Stimulated activated CD4-positive, alpha-beta T cell treated with anti-CD3 and anti-CD28 coated beads, TNF-alpha, amount 100 ng/mL, for 4 hours (primary cell): ENCODE measurements around the gene ENSA.
A peak's percentile ranks its signal among the peaks of the same experiment; 100 is the strongest.
"Not testable (repeated sequence)": the region's sequence is repeated elsewhere in the genome, so short reads cannot be mapped to it uniquely, and the experiment has no call there.

Source experiments
- DNase-seq, 3 experiments: peaks; one replicate each; pipeline ENCODE4 v3.0.0-alpha.2; 2020; ENCODE audit warnings: low read depth in 3 of 3

Gene ENSA

GRCh38 chr1:150580966-150581365, 48.4 kb downstream of the ENSA start:
- DNase-seq, result not testable (repeated sequence)

- no peak for DNase-seq
Measured at GRCh38 chr1:150579945-150580642, 49.3 kb downstream of the ENSA start.

GRCh38 chr1:150579110-150579944, 50.1 kb downstream of the ENSA start, which contains the start of gene MCL1:
Gene MCL1 (minus strand): TSS chr1:150579610. CDS start chr1:150579530, 80 bp downstream.
- DNase-seq, result peak; percentile 62 to 73 (median 72)

GRCh38 chr1:150578272-150579109, 50.9 kb downstream of the ENSA start:
- peak in 1 of 3 experiments; percentile 40 for DNase-seq

- no peak for DNase-seq
Measured at GRCh38 chr1:150577557-150578271, 51.7 kb downstream of the ENSA start.

- no peak for DNase-seq
Measured at GRCh38 chr1:150576794-150577556, 52.4 kb downstream of the ENSA start.

- no peak for DNase-seq
Measured at GRCh38 chr1:150576367-150576711, 53.1 kb downstream of the ENSA start.

- no peak for DNase-seq
Measured at GRCh38 chr1:150575518-150576366, 53.7 kb downstream of the ENSA start.

GRCh38 chr1:150575072-150575489, 54.3 kb downstream of the ENSA start:
- DNase-seq, result no peak

GRCh38 chr1:150574260-150575071, 54.9 kb downstream of the ENSA start:
- no peak for DNase-seq

GRCh38 chr1:150573648-150574071, 55.8 kb downstream of the ENSA start:
- DNase-seq, result not testable (repeated sequence)

- no peak for DNase-seq
Measured at GRCh38 chr1:150572918-150573647, 56.3 kb downstream of the ENSA start.
